T47D (cell line): ENCODE data around the gene RPS21.
A peak's percentile ranks its signal among the peaks of the same experiment; 100 is the strongest.

Source experiments
- DNase-seq, 2 experiments: peaks; one replicate each; pipeline versions ENCODE4 v3.0.0 to v3.0.0-alpha.2; 2011 to 2012; ENCODE audit warnings: low read depth in 1 of 2, low spot score in 1 of 2
- JUND ChIP-seq: IDR thresholded peaks from 2 replicates; pipeline ENCODE4 v1.6.1; 2012; ENCODE audit warnings: low read depth
- in situ Hi-C: cut with HindIII; loops from 2 replicates; pipeline ENCODE4 v1.10.0; 2016; ENCODE audit warnings: low sequenced_read_pairs, low pct_unique_long_range_greater_than_20kb

RPS21 gene

DNA sequence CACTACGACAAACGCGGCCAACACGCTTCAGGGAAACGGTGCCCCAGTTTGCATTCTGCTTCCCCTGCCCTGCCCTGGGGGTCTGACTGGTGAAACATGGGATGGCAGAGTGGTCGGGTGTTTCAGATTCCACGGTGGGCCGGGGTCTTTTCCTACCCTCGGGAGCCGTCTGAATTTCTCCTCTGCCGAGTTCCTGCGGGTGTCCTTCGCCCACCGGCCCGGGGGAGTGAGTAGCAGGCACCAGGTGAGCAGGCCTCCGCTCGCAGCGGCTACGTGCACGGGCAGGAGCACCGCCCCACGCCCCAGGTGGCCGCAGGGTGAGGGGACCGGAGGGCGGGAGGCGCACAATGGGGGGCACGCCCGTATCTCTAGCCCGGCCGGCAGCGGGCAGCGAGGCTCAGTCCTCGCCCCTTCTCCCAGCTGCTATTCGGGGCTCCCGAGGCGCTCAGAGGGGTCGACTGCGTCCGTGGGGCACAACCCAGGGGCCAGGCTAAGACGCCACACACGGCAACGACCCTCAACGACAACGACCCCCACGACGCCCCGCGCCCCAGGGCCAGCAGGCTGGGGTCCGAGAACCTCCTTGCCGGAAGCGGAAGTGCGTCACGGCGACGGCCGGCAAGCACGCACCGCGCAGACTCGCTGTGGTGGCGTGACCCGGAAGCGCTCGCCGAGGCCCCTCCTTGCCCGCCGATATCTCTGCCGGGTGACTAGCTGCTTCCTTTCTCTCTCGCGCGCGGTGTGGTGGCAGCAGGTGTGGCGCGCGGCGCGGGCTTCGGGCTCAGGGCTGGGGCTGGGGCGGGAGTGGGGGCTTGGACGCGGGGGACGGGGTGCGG lies at the start of gene RPS21:
RPS21 (plus strand) TSS at position 721 of the 836 bp plus-strand sequence. CDS start 236 bp downstream, outside the sequence.
- peak; percentile 93 to 95 for DNase-seq
- in situ Hi-C loops: no loop called here
- TF ChIP-seq JUND: no peak

DNA sequence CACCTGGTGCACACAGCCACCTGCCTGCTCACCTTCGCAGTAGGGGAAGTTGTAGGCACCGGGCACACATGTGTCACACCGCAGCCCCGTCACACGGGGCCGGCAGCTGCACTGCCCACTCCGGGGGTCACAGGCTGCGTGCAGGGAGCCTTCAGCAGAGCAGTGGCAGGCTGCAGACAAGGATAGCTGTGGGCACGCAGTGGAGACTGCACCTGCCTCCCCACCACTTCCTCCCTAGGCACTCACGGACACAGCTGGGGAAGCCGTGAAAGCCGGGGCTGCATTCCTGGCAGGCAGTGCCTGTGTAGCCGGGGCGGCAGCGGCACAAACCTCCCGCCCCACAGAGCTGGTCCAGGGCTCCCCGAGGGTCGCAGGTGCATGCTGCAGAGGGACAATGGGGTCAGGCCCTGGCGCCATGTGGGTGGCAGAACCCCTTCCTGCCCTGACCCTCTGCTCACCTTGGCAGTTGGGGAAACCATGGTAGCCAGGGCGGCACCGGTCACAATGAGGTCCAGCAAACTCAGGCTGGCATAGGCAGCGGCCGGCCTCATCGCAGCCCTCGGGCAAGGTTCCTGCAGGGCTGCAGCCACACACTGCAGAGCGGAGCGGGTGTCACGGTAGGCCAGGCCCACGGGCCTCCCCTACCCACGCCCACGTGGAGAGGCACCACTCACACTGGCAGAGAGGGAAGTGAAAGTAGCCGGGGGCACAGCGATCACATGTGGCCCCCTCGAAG lies 49.2 kb upstream of the RPS21 start:
- TF ChIP-seq JUND: no peak
- DNase-seq: no peak
- in situ Hi-C loops: no loop called here

DNA sequence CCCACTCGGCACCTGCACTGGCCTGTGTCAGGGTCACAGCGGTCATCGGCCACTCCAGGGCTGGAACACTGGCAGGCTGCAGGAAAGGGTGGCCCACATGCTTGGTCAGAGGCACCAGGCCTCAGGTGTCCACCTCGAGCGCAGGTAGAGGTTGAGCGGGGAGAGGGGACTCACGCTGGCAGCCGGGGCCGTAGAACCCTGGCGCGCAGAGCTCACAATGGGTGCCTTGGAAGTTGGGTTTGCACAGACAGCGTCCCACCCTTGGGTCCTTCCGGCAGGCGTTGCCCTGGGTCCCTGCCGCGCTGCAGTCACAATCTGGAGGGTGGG lies 48.6 kb upstream of the RPS21 start:
- in situ Hi-C loops: no loop called here
- DNase-seq: no peak
- TF ChIP-seq JUND: no peak

DNA sequence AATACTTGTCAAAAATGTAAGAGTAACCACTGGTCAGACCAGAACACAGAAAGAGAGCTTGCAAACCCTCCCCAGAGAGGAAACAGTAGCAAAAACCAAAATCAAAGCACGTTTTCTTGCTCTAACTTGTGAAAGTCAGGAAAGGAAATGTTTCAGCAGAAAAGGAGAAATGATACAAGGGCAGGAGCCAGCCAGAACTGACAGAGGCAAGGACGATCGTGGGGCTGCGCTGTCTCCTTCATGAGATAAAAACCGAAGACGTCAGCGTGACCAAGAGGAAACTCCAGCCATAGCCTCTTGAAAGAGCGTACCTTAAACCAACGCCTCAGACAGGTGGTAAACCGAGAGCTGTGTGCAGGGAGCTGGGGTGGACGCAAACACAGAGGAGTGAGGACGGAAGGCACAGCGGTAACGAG lies 47.2 kb upstream of the RPS21 start:
- in situ Hi-C loops: no loop called here
- DNase-seq: no peak
- TF ChIP-seq JUND: no peak

GRCh38 chr20:62342910-62343309 lies 44.0 kb upstream of the RPS21 start:
- in situ Hi-C loops: no loop called here
- no peak for TF ChIP-seq JUND
- DNase-seq: no peak

DNA sequence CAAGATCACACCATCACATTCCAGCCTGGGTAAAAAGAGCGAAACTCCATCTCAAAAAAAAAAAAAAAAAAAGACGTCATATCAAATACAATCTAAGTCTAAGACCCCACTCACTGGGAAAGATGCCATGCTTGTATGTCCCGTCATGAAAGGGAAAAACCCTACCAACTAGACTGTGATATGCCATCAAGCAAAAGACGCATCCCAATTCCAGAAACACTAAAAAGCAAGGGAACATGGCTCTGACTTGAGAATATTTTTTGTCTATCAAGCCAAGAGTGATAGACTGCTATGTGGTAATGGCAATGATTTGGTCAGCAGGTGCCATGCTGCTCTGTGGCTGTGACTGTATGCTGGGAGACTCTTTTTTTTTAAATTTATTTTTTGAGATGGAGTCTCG lies 42.8 kb upstream of the RPS21 start:
- DNase-seq: no peak
- TF ChIP-seq JUND: no peak
- in situ Hi-C loops: no loop called here

DNA sequence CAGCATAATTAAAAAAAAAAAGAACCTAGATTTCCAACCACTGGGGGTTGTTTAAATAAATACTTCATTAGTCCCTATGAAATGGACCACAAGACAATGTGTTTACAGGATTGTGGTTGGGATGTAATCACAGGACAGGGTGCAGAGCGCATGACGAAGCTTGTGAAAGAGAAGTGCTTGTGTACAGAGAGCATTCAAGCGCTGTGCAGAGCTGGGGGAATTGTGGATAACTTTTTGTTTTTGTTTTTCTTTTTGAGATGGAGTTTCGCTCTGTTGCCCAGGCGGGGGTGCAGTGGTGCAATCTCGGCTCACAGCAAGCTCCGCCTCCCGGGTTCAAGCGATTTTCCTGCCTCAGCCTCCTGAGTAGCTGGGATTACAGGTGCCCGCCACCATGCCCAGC lies 42.1 kb upstream of the RPS21 start:
- no peak for DNase-seq
- in situ Hi-C loops: no loop called here
- TF ChIP-seq JUND: no peak

DNA sequence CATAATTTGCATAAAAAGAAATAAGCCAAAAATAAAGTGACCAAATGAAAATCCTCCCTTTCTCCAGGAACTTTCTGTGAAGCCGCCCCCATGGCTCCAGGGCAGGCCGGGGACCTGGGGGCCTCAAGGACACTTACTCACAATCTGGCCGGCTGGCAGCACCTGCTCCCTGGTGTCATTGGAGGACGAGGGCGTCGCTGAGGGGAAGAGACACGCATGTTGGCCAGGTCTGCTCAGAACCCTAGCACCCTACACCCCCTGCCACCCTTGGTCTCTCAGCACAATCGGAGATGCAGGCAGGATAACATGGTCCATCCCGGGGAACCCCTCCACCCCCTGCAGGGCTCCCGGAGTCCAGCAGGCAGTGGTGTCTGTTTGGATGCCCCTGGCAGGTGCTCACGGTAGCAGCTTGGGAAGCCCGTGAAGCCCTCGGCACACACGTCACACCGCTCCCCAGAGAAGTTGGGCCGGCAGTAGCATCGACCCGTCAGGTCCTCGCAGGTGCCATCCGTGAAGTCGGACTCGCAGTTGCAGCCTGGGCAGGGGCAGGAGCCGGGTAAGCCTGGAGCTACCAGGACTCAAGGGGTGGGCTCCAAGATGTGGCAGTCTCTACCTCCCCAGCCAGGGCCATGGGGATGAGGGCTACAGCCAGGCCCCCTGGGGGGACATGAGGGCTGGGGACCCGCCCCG lies 41.1 kb upstream of the RPS21 start:
- no peak for TF ChIP-seq JUND
- in situ Hi-C loops: no loop called here

GRCh38 chr20:62346398-62347150 lies 40.3 kb upstream of the RPS21 start:
- in situ Hi-C loops: no loop called here
- no peak for TF ChIP-seq JUND
- DNase-seq: no peak

More for the DNA sequence above, 41.1 kb upstream of the RPS21 start:
- DNase-seq: no peak

DNA sequence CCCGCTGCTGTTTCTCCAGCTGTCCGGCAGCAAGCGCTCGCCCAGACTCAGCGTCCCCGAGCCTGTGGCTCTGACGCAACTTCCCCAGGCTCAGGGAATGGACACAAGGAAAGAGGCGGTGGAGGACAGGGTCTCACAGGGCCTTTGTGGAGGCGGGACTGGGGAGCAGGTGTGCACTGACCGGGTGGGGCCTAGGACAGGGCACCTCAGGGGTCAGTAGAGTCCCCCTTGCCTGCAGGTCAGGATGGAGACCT lies 39.8 kb upstream of the RPS21 start:
- in situ Hi-C loops: no loop called here
- TF ChIP-seq JUND: no peak
- DNase-seq: no peak

DNA sequence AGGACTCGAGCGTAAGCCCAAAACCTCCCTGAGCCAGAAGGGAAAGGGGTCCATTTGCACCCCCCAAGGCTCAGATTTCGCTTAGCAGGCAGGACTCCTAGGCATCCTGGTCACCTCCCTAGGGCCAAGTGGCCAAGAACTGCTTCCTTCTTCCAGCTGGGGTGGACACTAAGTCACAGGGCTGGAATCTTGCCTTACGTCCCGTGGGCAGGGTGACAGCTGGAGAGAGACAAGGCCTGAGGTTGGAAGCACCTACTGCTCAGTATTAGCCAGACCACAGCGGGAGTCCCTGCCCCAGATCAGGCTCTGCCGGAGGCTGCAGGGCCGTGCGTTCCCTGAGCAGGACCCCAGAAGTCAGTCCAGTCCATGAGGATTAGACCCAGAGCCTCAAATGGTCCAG lies 39.5 kb upstream of the RPS21 start:
- no peak for DNase-seq
- in situ Hi-C loops: no loop called here
- TF ChIP-seq JUND: no peak

DNA sequence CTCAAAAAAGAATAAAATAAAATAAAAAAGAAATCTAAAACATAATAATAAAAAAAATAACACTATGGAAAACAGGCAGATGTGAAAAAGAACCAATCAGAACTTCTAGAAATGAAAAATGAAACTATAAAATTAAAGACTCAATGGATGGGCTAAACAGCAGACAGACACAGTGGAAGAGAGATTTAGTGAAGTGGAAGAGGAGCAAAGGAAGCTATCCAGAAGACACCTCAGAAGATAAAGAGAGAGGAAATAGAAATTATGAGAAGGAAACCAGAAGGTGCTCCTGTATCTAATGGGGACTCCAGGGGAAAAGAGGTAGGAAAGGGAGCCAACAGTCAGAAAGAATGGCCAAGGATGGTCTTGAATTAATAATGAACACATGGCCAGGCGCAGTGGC lies 38.3 kb upstream of the RPS21 start:
- no peak for TF ChIP-seq JUND
- in situ Hi-C loops: no loop called here
- DNase-seq: no peak
